C4-2B (cell line): ENCODE results near the gene DACT3.

Source experiments
- CTCF ChIP-seq: fragments of 450-650 bp; conservative IDR thresholded peaks from 2 replicates; pipeline ENCODE4 v1.5.1; 2017; ENCODE audit warnings: mild to moderate bottlenecking
- ZFX ChIP-seq: fragments of 450-650 bp; IDR thresholded peaks from 2 replicates; pipeline ENCODE4 v1.6.1; 2017

DNA sequence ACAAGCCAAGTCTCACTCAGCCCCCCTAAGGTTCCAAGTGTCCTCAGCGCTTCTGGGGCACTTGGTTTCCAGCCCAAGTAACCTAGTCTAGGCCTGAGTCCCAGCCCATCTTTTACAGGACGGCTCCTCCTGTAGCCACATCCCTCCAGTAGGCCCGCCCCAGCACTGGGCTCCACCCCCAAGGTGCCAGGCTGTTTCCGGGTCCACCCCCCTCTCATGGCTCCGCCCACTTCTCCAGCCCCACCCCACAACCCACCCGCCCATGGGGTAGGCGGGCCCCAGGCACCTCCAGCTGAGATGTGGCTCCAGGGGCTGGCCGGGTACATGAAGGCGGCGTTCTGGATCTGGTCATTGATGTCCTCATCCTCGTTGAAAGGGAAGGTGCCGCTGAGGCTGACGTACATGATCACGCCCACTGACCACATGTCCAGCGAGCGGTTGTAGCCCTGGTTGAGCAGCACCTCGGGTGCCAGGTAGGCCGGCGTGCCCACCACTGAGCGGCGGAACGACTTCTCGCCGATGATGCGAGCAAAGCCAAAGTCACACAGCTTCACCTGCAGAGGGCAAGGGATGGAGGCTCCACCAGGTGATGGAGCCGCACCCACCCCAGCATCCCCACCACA is 17.2 kb upstream of the DACT3 start:
- no peak for TF ChIP-seq CTCF
- no peak for TF ChIP-seq ZFX
